ENCODE results near the gene UBE2R2.

The UBE2R2 gene

DNA sequence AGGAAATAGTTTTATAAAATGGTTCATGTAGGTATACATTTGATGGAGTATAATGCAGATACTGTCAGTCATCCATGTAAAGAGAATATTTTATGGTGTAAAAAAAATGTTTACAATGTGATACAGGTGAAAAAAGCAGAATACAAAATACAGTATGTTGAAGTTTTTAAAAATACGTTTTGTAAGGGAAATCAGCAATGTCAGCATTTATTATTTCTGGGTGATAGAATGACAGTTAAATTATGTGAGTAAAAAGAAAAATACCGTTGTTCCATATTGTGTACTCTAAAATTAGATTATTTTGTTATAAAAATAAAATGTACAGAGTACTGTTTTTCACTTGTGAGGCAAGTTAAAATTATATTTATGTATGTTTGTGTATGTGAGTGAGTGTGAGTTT lies 69.0 kb downstream of the UBE2R2 start:
- no peak for FAIRE-seq

DNA sequence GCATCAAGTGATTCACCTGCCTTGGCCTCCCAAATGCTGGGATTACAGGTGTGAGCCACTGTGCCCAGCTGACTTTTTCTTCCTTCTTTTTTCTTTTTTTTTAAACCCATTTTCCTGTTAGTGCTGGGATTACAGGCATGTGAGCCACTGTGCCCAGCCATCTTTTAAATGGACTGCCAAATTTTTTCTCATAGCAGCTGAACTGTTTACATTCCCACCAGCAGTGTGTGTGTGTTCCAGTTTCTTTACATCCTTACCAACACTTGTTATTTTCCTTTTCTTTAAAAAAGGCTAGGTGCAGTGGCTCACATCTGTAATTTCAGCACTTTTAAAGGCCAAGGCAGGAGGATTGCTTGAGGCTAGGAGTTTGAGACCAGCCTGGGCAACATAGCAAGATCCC lies 76.9 kb downstream of the UBE2R2 start:
- no peak for FAIRE-seq

DNA sequence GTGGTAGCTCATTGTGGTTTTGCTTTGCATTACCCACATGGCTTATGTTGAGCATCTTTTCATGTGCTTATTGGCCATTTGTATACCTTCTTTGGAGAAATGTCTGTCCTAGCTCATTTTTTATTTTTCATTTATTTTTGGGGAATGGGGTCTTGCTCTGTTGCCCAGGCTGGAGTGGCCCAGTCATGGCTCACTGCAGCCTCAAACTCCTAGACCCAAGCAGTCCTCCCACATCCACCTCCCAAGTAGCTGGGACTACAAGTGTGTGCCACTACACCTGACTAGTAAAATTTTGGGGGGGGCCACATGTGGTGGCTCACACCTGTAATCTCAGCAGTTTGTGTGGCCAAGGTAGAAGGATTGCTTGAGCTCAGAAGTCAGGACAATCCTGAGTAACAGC lies 77.4 kb downstream of the UBE2R2 start:
- no peak for FAIRE-seq

DNA sequence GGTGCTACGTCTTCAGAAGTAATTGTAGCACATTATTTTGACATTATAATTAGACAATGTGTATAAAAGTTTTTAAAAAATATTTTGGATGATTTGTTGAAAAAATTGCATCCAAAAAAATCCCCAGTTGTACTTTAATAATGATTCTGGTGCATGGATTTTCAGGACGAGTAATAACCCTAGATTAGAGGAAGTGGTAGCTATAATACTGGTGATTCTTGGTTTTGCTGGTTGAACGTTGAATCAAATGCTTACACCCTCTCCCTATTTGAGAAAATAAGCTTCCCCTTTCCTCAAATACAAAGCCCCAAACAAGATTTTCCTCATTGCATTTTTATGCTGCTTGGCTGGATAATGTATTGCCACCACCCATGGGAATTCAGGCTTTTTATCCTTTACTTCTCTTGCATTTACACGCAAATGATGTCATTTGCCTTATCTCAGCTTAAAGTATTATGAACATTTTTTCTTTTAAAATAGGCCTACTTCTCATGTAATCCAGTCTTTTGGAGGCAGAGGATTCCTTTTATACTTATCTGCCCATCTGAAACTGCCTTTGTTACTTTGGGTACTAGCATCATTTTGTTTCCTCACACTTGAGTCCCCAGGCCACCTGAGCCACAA lies 86.3 kb downstream of the UBE2R2 start:
- FAIRE-seq = no peak

DNA sequence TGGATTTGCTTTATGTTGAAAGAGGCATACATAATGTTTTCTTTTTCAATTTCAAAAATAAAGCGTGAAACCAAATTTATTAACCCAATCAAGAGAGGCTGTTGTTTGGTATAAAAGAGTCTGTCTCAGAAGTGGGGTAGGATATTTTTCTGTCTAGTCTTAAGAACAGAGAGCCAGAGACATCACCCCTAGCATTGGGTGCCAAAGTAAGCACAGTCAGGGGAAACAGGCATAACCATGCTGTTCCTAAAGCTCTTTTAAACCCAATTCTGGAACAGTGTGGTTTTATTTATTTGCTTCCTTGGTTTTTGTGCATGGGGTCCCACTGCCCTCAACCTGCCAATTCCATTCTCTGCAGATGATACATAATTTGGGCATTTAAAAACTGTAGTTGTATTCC lies 88.2 kb downstream of the UBE2R2 start:
- FAIRE-seq = no peak

GRCh38 chr9:33906769-33907168 lies 89.8 kb downstream of the UBE2R2 start:
- no peak for FAIRE-seq

DNA sequence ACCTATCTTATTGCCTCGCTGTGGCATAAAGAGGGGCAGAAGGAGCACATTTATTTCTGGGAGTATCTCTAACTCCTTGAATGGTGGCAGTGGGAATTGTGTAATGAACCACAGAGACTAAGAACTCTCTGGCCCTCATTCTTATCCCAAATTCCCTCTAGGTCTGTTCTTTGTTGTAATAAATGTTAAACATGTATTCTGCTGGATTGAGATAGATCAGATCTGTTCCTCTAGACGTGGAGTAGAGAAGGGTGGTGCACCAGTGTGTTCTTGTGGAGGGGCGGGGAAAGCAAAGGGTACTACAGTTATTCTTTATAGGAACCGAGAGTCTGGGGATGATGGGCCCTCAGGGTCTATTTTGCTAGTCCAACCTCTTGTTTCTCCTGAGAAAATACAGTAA lies 90.4 kb downstream of the UBE2R2 start:
- FAIRE-seq = no peak

DNA sequence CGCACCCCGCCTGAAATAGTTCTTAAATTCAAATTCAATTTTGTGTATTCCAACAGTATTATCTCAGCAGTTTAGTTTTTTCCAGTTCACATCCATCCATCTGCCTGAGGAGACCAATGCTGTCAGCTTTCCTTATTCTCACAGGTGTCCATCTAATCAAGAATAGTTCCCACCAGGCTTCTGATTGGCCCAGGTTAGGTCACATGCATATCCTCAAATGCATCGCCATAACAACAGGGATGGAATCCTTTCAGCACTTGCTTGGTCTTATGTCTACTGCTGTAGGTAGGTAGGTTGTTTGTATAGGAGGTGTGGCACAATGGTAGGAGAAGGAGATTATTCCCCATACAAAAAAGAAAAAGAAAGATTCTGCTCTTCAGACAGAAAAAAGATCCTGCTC lies 91.2 kb downstream of the UBE2R2 start:
- no peak for FAIRE-seq

DNA sequence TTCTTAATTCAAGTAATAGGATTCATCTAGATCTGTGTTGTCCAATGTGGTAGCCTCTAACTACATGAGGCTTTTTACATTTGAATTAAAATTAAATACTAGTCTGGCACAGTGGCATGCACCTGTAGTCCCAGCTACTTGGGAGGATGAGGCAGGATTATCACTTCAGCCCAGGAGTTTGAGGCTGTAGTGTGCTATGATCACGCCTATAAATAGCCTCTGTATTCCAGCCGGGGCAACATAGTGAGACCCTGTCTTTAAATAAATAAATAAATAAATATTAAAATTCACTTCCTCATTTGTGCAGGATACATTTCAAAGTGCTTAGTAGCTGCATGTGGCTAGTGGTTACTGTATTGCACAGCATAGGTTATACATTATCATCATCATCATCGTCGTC lies 91.8 kb downstream of the UBE2R2 start:
- FAIRE-seq = no peak

DNA sequence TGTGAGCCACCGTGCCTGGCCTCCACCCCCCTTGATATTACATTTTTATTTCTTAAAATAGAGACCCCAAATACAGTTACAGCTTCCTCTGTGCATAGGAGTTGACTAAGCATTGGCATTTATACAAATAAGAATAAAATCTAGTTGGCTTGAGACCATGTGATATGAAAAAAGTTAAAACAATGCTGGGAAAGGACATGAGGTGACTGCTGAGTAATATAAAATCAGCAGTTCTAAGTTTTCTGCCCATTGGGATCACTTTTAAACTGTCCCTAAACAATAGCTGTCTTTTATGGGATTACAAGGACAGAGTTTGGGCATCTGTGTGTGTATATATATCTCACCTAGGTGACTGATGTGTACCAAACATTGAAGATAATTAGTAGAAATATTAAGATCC lies 96.6 kb downstream of the UBE2R2 start:
- FAIRE-seq = no peak

GRCh38 chr9:33914887-33915628 lies 98.1 kb downstream of the UBE2R2 start:
- no peak for FAIRE-seq

- FAIRE-seq = no peak
Measured at GRCh38 chr9:33917036-33917435, 100.1 kb downstream of the UBE2R2 start.

DNA sequence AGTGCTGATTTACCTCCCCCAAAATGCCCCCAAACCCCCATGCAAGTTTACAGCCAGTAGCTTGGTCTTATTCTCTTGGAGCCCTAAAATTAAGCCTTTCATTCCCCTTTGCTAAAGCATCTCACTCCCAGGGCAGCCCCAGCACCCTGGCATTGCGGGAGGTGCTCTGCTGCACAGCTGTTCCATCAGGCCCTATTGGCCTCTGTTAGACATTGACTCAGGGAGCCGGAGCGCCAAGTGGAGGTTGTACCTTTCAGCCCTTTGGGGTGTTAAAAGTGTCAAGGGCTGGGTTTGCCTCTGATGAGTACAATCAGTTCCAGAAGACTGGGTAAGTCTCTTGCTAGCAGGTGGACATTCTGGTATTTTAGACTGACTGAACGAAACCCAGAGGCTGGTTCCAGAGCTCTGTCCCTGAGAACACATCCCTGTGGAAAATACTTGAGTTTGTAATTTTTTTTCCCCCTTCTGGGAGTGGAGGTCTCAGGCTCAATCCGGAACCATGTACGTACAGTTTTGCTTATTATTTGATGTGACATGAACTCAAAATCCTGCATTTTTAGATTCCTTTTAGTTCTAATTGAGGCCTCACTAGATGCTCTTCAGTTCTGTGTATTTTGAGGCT lies 102.4 kb downstream of the UBE2R2 start:
- no peak for FAIRE-seq

- no peak for FAIRE-seq
Measured at GRCh38 chr9:33921967-33922895, 105.3 kb downstream of the UBE2R2 start.

DNA sequence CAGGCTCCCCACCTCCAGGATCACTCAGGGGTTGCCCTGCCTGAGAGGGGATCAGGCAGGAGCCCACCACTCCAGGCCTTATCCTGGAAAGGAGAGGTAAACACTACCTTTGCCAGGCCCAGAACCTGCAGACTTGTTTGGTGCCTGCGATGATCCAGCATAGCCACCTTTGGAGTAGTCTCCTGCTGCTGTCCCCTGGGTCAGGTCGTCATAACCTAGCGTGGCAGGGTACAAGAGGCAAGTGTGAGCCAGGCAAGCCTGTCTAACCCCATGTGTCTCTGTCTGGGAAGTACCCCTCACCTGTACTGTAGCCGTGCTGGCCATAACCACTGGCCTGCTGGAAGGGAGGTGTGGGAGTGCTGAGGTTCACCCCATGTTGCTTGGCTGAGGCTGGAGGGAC lies 106.1 kb downstream of the UBE2R2 start:
- FAIRE-seq = no peak

- FAIRE-seq = no peak
Measured at GRCh38 chr9:33923998-33924701, 107.2 kb downstream of the UBE2R2 start.

GRCh38 chr9:33924978-33925797 lies 108.2 kb downstream of the UBE2R2 start:
- FAIRE-seq = no peak

GRCh38 chr9:33926746-33927485 lies 110.0 kb downstream of the UBE2R2 start:
- no peak for FAIRE-seq

DNA sequence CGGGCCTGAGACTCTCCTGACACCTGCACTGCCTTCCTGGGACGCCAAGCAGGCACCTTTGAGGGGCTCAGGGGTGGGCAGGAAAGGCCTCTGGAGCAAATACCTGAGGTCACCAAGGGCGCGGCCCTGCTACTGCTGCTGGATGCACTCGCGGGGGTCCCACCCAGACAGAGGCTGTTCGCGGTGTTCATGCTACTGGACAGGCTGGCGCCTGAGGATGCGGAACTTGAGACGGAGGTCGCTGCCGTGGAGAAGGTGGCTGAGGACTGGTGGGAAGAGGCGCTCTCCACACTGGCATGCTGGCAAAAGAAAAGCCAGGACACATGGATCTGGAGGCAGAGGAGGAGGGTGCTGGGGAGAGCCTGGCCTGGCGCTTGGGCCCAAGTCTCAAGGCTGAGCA lies 110.7 kb downstream of the UBE2R2 start:
- no peak for FAIRE-seq

DNA sequence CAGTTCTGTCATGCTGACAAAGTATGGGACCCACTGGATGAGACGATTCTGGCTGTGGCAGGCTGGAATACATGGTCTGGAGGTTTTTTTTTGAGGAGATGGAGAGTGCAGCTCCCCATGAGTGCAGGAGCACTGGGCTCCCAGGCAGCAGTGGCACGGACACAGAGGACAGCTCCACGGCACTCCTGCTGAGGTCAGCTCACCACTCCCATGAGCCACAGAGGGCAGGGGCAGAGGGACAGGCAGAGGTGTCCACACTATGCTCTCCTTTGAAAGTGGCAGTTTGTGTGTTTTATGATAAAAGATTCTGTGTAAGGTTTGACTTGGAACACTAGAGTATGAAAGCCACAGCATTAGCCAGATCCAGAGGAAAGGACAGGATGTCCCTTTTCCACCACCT lies 114.4 kb downstream of the UBE2R2 start:
- no peak for FAIRE-seq
